Measurements from ENCODE around the gene TAS2R39. TPM values are rescaled to one million over a fixed set of nuclear protein-coding genes. Genes with fewer than 3 reads are reported as not detected.

TAS2R39 gene
- total and polyA plus RNA-seq, 2 experiments from 2014 or later: 0.21 TPM; not detected in 1

GRCh38 chr7:143225047-143225446 lies 41.8 kb downstream of the TAS2R39 start:
- Histone ChIP-seq H3K27me3 (ENCODE audit: insufficient read depth) (no peaks in the 10 kb centered on the region), H3K36me3 (ENCODE audit: insufficient read depth) (no peaks in the 10 kb centered on the region), H3F3A (replicated peaks; ENCODE audit: low read depth) (no peaks in the 10 kb centered on the region), H3K4me1 (ENCODE audit: insufficient read depth) (peaks cover 15% of the 10 kb centered on the region), H3K4me2 (no peak overlapping the region), H3K79me2 (replicated peaks; ENCODE audit: insufficient read depth) (no peaks in the 10 kb centered on the region), H2AFZ (peak overlapping the region; percentile 47; the same call in 1 of the 2 replicates), H3K9me2 (ENCODE audit: insufficient read depth) (no peaks in the 10 kb centered on the region), H3K4me3 (no peak overlapping the region), H4K20me1 (replicated peaks; ENCODE audit: insufficient read depth) (no peaks in the 10 kb centered on the region), H3K27ac (ENCODE audit: low read depth) (no peak overlapping the region)
- no peaks in the 10 kb centered on the region for H3K27me3 Mint-ChIP-seq (ENCODE audit: insufficient read depth, low read depth, poor library complexity)
- H3K9me3 Mint-ChIP-seq: no peaks in the 10 kb centered on the region
- no peak overlapping the region for H3K4me3 Mint-ChIP-seq
- H3K27ac Mint-ChIP-seq: no peak overlapping the region
- no peak for ATAC-seq
- H3K4me1 Mint-ChIP-seq: peaks cover 9% of the 10 kb centered on the region; the same call in 2 of the 3 replicates
- no peaks in the 10 kb centered on the region for H3K36me3 Mint-ChIP-seq (ENCODE audit: low read depth)
- TF ChIP-seq ETS1 (IDR thresholded peaks at IDR 0.05) (no peak), JUNB (IDR thresholded peaks at IDR 0.05; ENCODE audit: unreplicated experiment) (no peak)
- DNase-seq (ENCODE audit: low spot score): no peak

- Mint-ChIP-seq H3K36me3 (ENCODE audit: low read depth) (no peaks in the 10 kb centered on the region), H3K27me3 (ENCODE audit: insufficient read depth, low read depth, poor library complexity) (no peaks in the 10 kb centered on the region), H3K9me3 (no peaks in the 10 kb centered on the region), H3K4me1 (peaks cover 9% of the 10 kb centered on the region; the same call in 2 of the 3 replicates), H3K4me3 (no peak overlapping the region), H3K27ac (no peak overlapping the region)
- Histone ChIP-seq H3K9me2 (ENCODE audit: insufficient read depth) (no peaks in the 10 kb centered on the region), H3K79me2 (replicated peaks; ENCODE audit: insufficient read depth) (no peaks in the 10 kb centered on the region), H3F3A (replicated peaks; ENCODE audit: low read depth) (no peaks in the 10 kb centered on the region), H3K27me3 (ENCODE audit: insufficient read depth) (no peaks in the 10 kb centered on the region), H3K4me2 (no peak overlapping the region), H3K36me3 (ENCODE audit: insufficient read depth) (no peaks in the 10 kb centered on the region), H3K27ac (ENCODE audit: low read depth) (no peak overlapping the region), H4K20me1 (replicated peaks; ENCODE audit: insufficient read depth) (no peaks in the 10 kb centered on the region), H3K4me1 (ENCODE audit: insufficient read depth) (peaks cover 15% of the 10 kb centered on the region), H3K4me3 (no peak overlapping the region), H2AFZ (no peak overlapping the region)
- TF ChIP-seq, protein P1, sequence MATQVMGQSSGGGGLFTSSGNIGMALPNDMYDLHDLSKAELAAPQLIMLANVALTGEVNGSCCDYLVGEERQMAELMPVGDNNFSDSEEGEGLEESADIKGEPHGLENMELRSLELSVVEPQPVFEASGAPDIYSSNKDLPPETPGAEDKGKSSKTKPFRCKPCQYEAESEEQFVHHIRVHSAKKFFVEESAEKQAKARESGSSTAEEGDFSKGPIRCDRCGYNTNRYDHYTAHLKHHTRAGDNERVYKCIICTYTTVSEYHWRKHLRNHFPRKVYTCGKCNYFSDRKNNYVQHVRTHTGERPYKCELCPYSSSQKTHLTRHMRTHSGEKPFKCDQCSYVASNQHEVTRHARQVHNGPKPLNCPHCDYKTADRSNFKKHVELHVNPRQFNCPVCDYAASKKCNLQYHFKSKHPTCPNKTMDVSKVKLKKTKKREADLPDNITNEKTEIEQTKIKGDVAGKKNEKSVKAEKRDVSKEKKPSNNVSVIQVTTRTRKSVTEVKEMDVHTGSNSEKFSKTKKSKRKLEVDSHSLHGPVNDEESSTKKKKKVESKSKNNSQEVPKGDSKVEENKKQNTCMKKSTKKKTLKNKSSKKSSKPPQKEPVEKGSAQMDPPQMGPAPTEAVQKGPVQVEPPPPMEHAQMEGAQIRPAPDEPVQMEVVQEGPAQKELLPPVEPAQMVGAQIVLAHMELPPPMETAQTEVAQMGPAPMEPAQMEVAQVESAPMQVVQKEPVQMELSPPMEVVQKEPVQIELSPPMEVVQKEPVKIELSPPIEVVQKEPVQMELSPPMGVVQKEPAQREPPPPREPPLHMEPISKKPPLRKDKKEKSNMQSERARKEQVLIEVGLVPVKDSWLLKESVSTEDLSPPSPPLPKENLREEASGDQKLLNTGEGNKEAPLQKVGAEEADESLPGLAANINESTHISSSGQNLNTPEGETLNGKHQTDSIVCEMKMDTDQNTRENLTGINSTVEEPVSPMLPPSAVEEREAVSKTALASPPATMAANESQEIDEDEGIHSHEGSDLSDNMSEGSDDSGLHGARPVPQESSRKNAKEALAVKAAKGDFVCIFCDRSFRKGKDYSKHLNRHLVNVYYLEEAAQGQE (IDR thresholded peaks at IDR 0.05; ENCODE audit: unreplicated experiment): no peak
- TF ChIP-seq JUNB (IDR thresholded peaks at IDR 0.05; ENCODE audit: unreplicated experiment) (no peak), EZH2 (IDR thresholded peaks at IDR 0.05; ENCODE audit: low read depth, unreplicated experiment) (no peak), ETS1 (IDR thresholded peaks at IDR 0.05) (no peak), CREB1 (CRISPR knock-in tag; IDR thresholded peaks at IDR 0.05; ENCODE audit: low read depth) (no peak), POLR2AphosphoS5 (IDR thresholded peaks at IDR 0.05; ENCODE audit: low read depth) (no peak)
- DNase-seq (ENCODE audit: low spot score): no peak
- no peak for ATAC-seq
Observed at GRCh38 chr7:143227806-143228205, 44.6 kb downstream of the TAS2R39 start.

All from GM23338 (cell line).